Measurements from ENCODE around the gene OR56A4. TPM values are rescaled to one million over a fixed set of nuclear protein-coding genes. Genes with fewer than 3 reads are reported as not detected.

The OR56A4 gene
- total and polyA plus RNA-seq, 2 of the 13 experiments (the other 11 are each of a cell fraction or from before 2014, with no cell fraction given) = not detected

- no peaks in the 10 kb centered on the region for H3K4me1 ChIP-seq (ENCODE audit: insufficient read depth, low read length)
- WGBS (ENCODE audit: low lambda C conversion rate) = 0% methylated on average over 1 of the region's 1 CpG
- H3K36me3 ChIP-seq (replicated peaks in 1 of 2; ENCODE audit: control insufficient read depth in 1 of 2, insufficient read depth in 2 of 2, low read length in 2 of 2) = no peaks in the 10 kb centered on the region
- TF ChIP-seq E2F1 (CRISPR knock-in tag; IDR thresholded peaks at IDR 0.05) = no peak
- no peak for FAIRE-seq
- H3K4me2 ChIP-seq (ENCODE audit: low read depth, low read length) = no peak within 1 kb of the TSS
- H3K79me2 ChIP-seq (ENCODE audit: insufficient read depth, low read length) = no peaks in the 10 kb centered on the region
- ATAC-seq = no peak
- no TSS peak for BruUV-seq (replicated peaks)
- no peak within 1 kb of the TSS for H3K9ac ChIP-seq (ENCODE audit: insufficient read depth, low read depth, low read length)
- H3K27ac ChIP-seq (ENCODE audit: extremely low read length, insufficient read depth, low read length) = no peak within 1 kb of the TSS
- no peak within 1 kb of the TSS for H2AFZ ChIP-seq (ENCODE audit: low read length)
- peaks cover 0 to 2% of the 10 kb centered on the region in 2 experiments; a peak in 1 of 5 replicates for H3K27me3 ChIP-seq (ENCODE audit: control insufficient read depth in 1 of 2, insufficient read depth in 2 of 2, low read length in 2 of 2)
- ChIA-PET CTCF (ENCODE audit: low intra/inter-chr PET ratio, low total read pairs) (no interaction called here), POLR2A (no interaction called here)
- DNase-seq (ENCODE audit: low spot score) = no peak
- no peaks in the 10 kb centered on the region for H4K20me1 ChIP-seq (ENCODE audit: insufficient read depth, low read length)
- in situ Hi-C loops (cut with HindIII; ENCODE audit: extremely low pct_ligation_motif_present, low pct_unique_long_range_greater_than_20kb) = no loop called here
- H3K9me3 ChIP-seq (ENCODE audit: low read length) = no peaks in the 10 kb centered on the region
- no peak within 1 kb of the TSS for H3K4me3 ChIP-seq (replicated peaks in 1 of 3; ENCODE audit: insufficient read depth in 1 of 3, low read depth in 2 of 3, low read length in 3 of 3)
- intact Hi-C loops (cut with micrococcal nuclease; ENCODE audit: unreplicated experiment) = no loop called here
These were observed 19.9 kb downstream of the OR56A4 start, which contains the start of gene OR52L1 for GRCh38 chr11:5986885-5987284. Gene OR52L1 (minus strand): TSS chr11:5986985. CDS start chr11:5986930, 55 bp downstream.

- no peak overlapping the region for H3K4me3 ChIP-seq (replicated peaks in 1 of 3; ENCODE audit: insufficient read depth in 1 of 3, low read depth in 2 of 3, low read length in 3 of 3)
- no peaks in the 10 kb centered on the region for H3K36me3 ChIP-seq (replicated peaks in 1 of 2; ENCODE audit: control insufficient read depth in 1 of 2, insufficient read depth in 2 of 2, low read length in 2 of 2)
- POLR2A ChIA-PET = no interaction called here
- no TSS peak for BruUV-seq (replicated peaks)
- no peaks in the 10 kb centered on the region for H3K79me2 ChIP-seq (ENCODE audit: insufficient read depth, low read length)
- no peak overlapping the region for H3K9ac ChIP-seq (ENCODE audit: insufficient read depth, low read depth, low read length)
- H4K20me1 ChIP-seq (ENCODE audit: insufficient read depth, low read length) = no peaks in the 10 kb centered on the region
- in situ Hi-C loops (cut with HindIII; ENCODE audit: extremely low pct_ligation_motif_present, low pct_unique_long_range_greater_than_20kb) (no loop called here), intact Hi-C loops (cut with micrococcal nuclease; ENCODE audit: unreplicated experiment) (no loop called here)
- H3K27me3 ChIP-seq (ENCODE audit: control insufficient read depth in 1 of 2, insufficient read depth in 2 of 2, low read length in 2 of 2) = peaks cover 0 to 2% of the 10 kb centered on the region in 2 experiments; a peak in 1 of 5 replicates
- DNase-seq (ENCODE audit: low spot score) (no peak), ATAC-seq (no peak), FAIRE-seq (no peak)
- H3K9me3 ChIP-seq (ENCODE audit: low read length) = no peaks in the 10 kb centered on the region; the same call in 1 of the 2 replicates
- no peaks in the 10 kb centered on the region for H3K4me1 ChIP-seq (ENCODE audit: insufficient read depth, low read length)
- no peak overlapping the region for H3K27ac ChIP-seq (ENCODE audit: extremely low read length, insufficient read depth, low read length)
- WGBS (ENCODE audit: low lambda C conversion rate) = 0% methylated on average over 1 of the region's 1 CpG
- no peak overlapping the region for H3K4me2 ChIP-seq (ENCODE audit: low read depth, low read length)
- no peak overlapping the region for H2AFZ ChIP-seq (ENCODE audit: low read length)
- CTCF ChIA-PET (ENCODE audit: low intra/inter-chr PET ratio, low total read pairs) = no interaction called here
- TF ChIP-seq PITX1 (CRISPR knock-in tag; IDR thresholded peaks at IDR 0.05) = no peak
These were observed 23.3 kb downstream of the OR56A4 start for GRCh38 chr11:5983443-5983842.
